ENCODE measurements around the gene PPID. TPM values are rescaled to one million over a fixed set of nuclear protein-coding genes. Genes with fewer than 3 reads are reported as not detected.

PPID gene
- total RNA-seq, 1 experiment from 2014 or later = 53.5 TPM

GRCh38 chr4:158724637-158725036 lies 1.4 kb upstream of the PPID start:
- Histone ChIP-seq H2BK15ac (ENCODE audit: low read depth, low read length) (no peak overlapping the region), H3T11ph (ENCODE audit: low read length) (no peak overlapping the region), H2AK5ac (ENCODE audit: insufficient read length, low read length) (no peak overlapping the region), H3K4me1 (ENCODE audit: insufficient read depth, low read length) (peaks cover 2% of the 10 kb centered on the region; the same call in 1 of the 2 replicates), H2BK20ac (ENCODE audit: low read depth, low read length, poor library complexity, severe bottlenecking) (no peak overlapping the region), H3K18ac (ENCODE audit: insufficient read length, low read depth, low read length) (no peak overlapping the region), H3K23me2 (ENCODE audit: insufficient read length, low read depth, low read length, poor library complexity, severe bottlenecking) (peaks cover 12% of the 10 kb centered on the region), H2BK12ac (ENCODE audit: insufficient read length, low read depth, low read length) (no peak overlapping the region), H4K5ac (ENCODE audit: insufficient read length, low read depth, low read length) (no peak overlapping the region), H3K79me2 (ENCODE audit: insufficient read depth, low read length) (peaks cover 7% of the 10 kb centered on the region; the same call in 1 of the 2 replicates), H3K27ac (ENCODE audit: insufficient read length, low read depth, low read length) (no peak overlapping the region), H3K9ac (ENCODE audit: extremely low read depth, insufficient read length, low read length) (no peak overlapping the region), H3K27me3 (ENCODE audit: insufficient read depth, low read length) (no peaks in the 10 kb centered on the region), H4K8ac (replicated peaks; ENCODE audit: insufficient read length, low read depth, low read length) (no peak overlapping the region), H3K4me2 (ENCODE audit: insufficient read depth, insufficient read length, low read length) (no peak overlapping the region), H4K20me1 (ENCODE audit: control insufficient read depth, insufficient read depth, insufficient read length) (no peaks in the 10 kb centered on the region), H3K4ac (ENCODE audit: low read depth, low read length) (no peak overlapping the region), H3K14ac (ENCODE audit: insufficient read depth, low read length) (no peak overlapping the region), H3K56ac (ENCODE audit: insufficient read length, low read depth, low read length) (no peak overlapping the region), H2AFZ (ENCODE audit: low read length) (no peak overlapping the region), H2BK5ac (ENCODE audit: insufficient read length, low read length) (no peak overlapping the region), H3K23ac (ENCODE audit: insufficient read length, low read depth, low read length) (no peak overlapping the region), H2BK120ac (ENCODE audit: low read depth, low read length, poor library complexity, severe bottlenecking) (no peak overlapping the region), H4K91ac (ENCODE audit: insufficient read length, low read depth, low read length) (no peak overlapping the region), H3K9me3 (ENCODE audit: control insufficient read depth, low read depth, low read length) (no peaks in the 10 kb centered on the region), H3K79me1 (ENCODE audit: insufficient read depth, low read depth, low read length, poor library complexity, severe bottlenecking) (no peaks in the 10 kb centered on the region)
- Mint-ChIP-seq H3K4me1 (peaks cover 14 to 21% of the 10 kb centered on the region in 2 experiments), H3K9me3 (no peaks in the 10 kb centered on the region), H3K4me3 (no peak overlapping the region; a peak in 1 of 5 replicates), H3K36me3 (ENCODE audit: insufficient read depth in 1 of 3, low read depth in 3 of 3) (peaks cover 11 to 19% (median 18%) of the 10 kb centered on the region in 3 experiments; a peak in 6 of 7 replicates), H3K27me3 (ENCODE audit: low read depth) (no peaks in the 10 kb centered on the region), H3K27ac (no peak overlapping the region)
- WGBS (ENCODE audit: extremely low coverage, insufficient read length, low lambda C conversion rate) = no CpG with 5 or more reads among the region's 4 CpGs
- TF ChIP-seq, protein P1, sequence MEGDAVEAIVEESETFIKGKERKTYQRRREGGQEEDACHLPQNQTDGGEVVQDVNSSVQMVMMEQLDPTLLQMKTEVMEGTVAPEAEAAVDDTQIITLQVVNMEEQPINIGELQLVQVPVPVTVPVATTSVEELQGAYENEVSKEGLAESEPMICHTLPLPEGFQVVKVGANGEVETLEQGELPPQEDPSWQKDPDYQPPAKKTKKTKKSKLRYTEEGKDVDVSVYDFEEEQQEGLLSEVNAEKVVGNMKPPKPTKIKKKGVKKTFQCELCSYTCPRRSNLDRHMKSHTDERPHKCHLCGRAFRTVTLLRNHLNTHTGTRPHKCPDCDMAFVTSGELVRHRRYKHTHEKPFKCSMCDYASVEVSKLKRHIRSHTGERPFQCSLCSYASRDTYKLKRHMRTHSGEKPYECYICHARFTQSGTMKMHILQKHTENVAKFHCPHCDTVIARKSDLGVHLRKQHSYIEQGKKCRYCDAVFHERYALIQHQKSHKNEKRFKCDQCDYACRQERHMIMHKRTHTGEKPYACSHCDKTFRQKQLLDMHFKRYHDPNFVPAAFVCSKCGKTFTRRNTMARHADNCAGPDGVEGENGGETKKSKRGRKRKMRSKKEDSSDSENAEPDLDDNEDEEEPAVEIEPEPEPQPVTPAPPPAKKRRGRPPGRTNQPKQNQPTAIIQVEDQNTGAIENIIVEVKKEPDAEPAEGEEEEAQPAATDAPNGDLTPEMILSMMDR (conservative IDR thresholded peaks at IDR 0.05) = no peak
- DNase-seq = no peak
